Chondrocyte (in vitro differentiated cells): ENCODE results near the gene ACSL6. TPM values are rescaled to one million over a fixed set of nuclear protein-coding genes. Genes with fewer than 3 reads are reported as not detected.

Experiments used
- DNase-seq: peaks from one replicate; pipeline ENCODE4 v3.0.0; 2021; ENCODE audit warnings: mixed read lengths, low spot score
- H3K27ac Mint-ChIP-seq: one replicate; pipeline ENCODE4 v1.8.0; 2021; ENCODE audit warnings: mild to moderate bottlenecking, moderate library complexity, mixed read lengths; ENCODE audit not compliant: unreplicated experiment
- H3K27me3 Mint-ChIP-seq: 2 replicates; pipeline ENCODE4 v1.8.0; 2021; ENCODE audit warnings: low read depth, mixed read lengths
- H3K36me3 Mint-ChIP-seq: 2 replicates; pipeline ENCODE4 v1.8.0; 2021; ENCODE audit warnings: low read depth, mixed read lengths
- H3K4me1 Mint-ChIP-seq: 2 replicates; pipeline ENCODE4 v1.8.0; 2021; ENCODE audit warnings: low read depth, mild to moderate bottlenecking, mixed read lengths
- H3K4me3 Mint-ChIP-seq: one replicate; pipeline ENCODE4 v1.8.0; 2021; ENCODE audit warnings: mild to moderate bottlenecking, moderate library complexity, mixed read lengths; ENCODE audit not compliant: unreplicated experiment
- H3K9me3 Mint-ChIP-seq: 2 replicates; pipeline ENCODE4 v1.8.0; 2021; ENCODE audit warnings: low read depth, mixed read lengths
- total RNA-seq: library from RNA; stranded (reverse); gene quantifications from 3 replicates; pipeline ENCODE4 v1.2.1, GENCODE V29; 2021
- TF ChIP-seq, protein P1 (sequence below): fragments of 200-600 bp; sonication (generic); IDR thresholded peaks from 2 replicates; pipeline ENCODE4 v1.5.0; 2021; ENCODE audit warnings: antibody characterized with exemption, mild to moderate bottlenecking, moderate library complexity

ACSL6 gene
- total RNA-seq, 1 donor from 2014 or later = not detected

DNA sequence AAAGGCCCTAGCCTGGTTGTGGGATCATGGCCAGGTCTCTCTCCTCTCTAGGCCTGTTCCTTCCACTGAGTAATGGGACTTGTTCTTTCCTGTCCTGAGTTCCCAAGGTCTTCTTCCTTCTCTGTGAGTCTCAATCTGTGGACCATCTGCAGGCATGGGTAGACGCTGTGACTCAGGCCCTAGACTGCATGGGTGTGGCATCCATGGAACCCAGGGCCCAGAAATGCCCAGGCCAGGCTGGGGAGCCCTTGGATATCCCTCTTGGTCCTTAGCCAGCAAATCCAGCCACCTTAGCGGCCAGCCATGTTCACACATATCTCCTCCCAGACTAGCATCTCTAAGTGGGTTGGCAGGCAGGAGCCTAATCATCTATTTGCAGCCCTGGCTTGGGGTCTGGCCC is 2.3 kb upstream of the ACSL6 start:
- Mint-ChIP-seq H3K27me3 (peaks cover 69% of the 10 kb centered on the region), H3K4me3 (no peak overlapping the region)

DNA sequence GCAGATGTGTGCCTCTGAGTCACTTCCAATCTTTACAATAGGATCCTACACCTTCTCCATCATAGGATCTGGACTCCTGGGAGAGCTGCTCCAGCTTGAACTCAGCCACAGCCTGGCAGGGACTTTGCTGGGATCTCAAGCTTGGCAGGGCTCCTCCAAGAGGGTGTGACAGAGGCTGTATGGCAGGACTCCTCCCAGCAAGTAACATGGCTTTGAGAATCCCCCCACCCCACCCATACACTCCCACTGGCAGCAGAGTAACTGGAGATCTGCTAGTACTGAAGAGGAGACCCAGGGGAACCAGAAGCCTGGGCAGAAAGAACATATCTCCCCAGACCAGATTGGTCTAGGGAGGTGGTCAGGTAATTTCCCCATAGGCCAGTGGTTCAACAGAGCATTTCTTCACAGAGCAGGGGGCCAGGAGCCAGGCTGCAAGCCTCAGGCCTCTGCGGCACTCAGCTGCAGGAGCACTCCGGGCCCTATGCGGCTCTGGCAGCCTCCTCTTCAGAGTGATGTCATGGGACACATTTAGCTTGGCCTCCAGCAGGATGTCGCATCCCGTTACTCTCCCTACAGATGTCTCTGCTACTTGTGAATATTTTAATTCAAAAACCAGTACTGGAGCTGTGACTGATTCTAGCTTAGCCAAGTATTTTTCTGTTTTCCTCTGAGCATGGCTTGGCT is 1.7 kb upstream of the ACSL6 start:
- no peak overlapping the region for H3K27ac Mint-ChIP-seq
- H3K27me3 Mint-ChIP-seq = peaks cover 71% of the 10 kb centered on the region
- no peaks in the 10 kb centered on the region for H3K9me3 Mint-ChIP-seq
- H3K36me3 Mint-ChIP-seq = no peaks in the 10 kb centered on the region
- H3K4me1 Mint-ChIP-seq = peaks cover 8% of the 10 kb centered on the region
- TF ChIP-seq, protein P1, sequence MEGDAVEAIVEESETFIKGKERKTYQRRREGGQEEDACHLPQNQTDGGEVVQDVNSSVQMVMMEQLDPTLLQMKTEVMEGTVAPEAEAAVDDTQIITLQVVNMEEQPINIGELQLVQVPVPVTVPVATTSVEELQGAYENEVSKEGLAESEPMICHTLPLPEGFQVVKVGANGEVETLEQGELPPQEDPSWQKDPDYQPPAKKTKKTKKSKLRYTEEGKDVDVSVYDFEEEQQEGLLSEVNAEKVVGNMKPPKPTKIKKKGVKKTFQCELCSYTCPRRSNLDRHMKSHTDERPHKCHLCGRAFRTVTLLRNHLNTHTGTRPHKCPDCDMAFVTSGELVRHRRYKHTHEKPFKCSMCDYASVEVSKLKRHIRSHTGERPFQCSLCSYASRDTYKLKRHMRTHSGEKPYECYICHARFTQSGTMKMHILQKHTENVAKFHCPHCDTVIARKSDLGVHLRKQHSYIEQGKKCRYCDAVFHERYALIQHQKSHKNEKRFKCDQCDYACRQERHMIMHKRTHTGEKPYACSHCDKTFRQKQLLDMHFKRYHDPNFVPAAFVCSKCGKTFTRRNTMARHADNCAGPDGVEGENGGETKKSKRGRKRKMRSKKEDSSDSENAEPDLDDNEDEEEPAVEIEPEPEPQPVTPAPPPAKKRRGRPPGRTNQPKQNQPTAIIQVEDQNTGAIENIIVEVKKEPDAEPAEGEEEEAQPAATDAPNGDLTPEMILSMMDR = no peak
- DNase-seq = peak; percentile 64
- no peak overlapping the region for H3K4me3 Mint-ChIP-seq

More for the DNA sequence above, 2.3 kb upstream of the ACSL6 start:
- peak; percentile 40 for DNase-seq
- H3K36me3 Mint-ChIP-seq = no peaks in the 10 kb centered on the region
- H3K4me1 Mint-ChIP-seq = peaks cover 8% of the 10 kb centered on the region
- H3K9me3 Mint-ChIP-seq = no peaks in the 10 kb centered on the region
- TF ChIP-seq, protein P1 = no peak
- H3K27ac Mint-ChIP-seq = no peak overlapping the region

DNA sequence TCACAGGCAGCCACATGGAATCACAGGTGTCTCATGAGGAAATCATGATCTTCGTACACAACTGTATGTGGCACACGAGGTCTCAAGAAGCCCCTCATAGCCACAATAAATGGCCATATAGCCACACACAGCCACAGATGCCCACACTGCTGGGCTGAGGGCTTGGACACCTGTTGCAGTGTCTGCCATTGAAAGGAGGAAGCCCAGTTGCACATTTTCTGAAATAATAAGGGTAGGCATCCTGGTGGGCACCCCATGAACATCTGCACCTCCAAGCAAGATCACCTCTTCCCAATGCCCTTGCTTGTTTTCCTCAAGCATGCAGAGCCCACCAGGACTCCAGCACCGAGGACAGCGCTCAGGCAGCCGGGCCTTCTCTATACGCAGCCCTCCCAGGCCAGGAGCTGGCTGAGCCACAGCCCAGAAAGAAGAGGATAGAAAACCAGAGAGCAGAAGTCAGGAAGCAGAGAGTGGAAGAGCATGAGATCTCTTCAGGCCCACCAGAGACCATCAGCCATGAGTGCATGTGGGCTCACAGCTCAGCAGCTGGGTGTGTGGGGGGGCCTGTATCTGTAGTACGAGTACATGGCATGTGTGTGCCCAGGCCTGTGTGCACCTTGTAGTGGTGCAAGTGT is 1.0 kb upstream of the ACSL6 start:
- Mint-ChIP-seq H3K4me3 (peak overlapping the region; percentile 41), H3K4me1 (peaks cover 8% of the 10 kb centered on the region), H3K27ac (no peak overlapping the region), H3K36me3 (no peaks in the 10 kb centered on the region), H3K9me3 (no peaks in the 10 kb centered on the region), H3K27me3 (peaks cover 65% of the 10 kb centered on the region)
- TF ChIP-seq, protein P1 = no peak
- DNase-seq = peak; percentile 88

DNA sequence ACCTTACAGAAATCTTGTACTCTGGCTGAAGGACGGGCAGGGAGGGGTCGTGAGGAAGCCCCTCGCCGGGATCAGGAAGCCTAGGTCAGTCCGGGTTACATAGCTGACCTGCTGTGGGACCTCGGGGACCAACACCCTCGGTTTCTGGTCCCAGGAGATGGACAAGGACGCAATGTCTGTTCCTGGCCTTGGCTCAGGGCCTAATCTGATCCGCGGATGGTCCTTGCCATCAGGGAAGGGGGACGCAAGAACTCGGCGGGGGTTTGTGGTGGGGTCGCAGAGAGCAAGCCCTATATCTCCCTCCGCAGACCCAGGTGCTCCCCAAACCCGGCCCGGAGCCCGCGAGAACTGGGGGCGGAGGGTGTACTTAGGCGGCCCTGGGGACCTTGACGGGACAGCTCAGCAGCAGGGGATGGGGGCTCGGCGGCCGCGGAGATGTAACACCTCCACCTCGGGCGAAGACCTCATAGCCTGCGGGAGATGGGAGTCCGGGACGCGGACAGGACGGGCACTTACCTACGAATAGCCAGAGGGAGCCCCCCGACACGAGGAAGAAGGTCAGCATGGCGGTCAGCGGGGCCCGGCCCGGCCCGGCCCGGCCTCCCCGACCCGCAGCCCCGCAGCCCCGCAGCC is 353 bp downstream of the ACSL6 start:
- TF ChIP-seq, protein P1 = no peak
- Mint-ChIP-seq H3K9me3 (no peaks in the 10 kb centered on the region), H3K4me3 (peak overlapping the region; percentile 66), H3K27ac (no peak overlapping the region), H3K36me3 (no peaks in the 10 kb centered on the region), H3K27me3 (peaks cover 52% of the 10 kb centered on the region), H3K4me1 (peaks cover 8% of the 10 kb centered on the region)
- no peak for DNase-seq

DNA sequence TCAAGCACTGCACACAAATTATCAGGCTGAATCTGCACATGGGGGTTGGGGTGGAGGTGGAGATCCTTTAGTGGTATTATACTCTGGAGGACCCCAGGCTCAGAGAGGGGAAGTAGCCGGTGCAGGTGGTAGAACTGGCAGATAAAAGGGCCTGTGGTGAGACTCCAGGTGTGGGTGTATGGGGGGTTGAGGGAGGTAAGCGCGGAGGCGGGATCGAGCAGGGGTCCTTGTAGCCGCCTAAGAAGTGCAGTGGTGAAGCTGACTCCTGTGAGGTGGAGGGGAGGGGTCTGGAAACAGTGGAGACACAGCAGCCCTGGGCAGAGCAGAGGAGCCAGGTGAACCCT is 841 bp downstream of the ACSL6 start:
- peaks cover 8% of the 10 kb centered on the region for H3K4me1 Mint-ChIP-seq
- H3K36me3 Mint-ChIP-seq = no peaks in the 10 kb centered on the region
- DNase-seq = peak; percentile 48
- peaks cover 49% of the 10 kb centered on the region for H3K27me3 Mint-ChIP-seq
- peak overlapping the region; percentile 66 for H3K4me3 Mint-ChIP-seq
- H3K27ac Mint-ChIP-seq = no peak overlapping the region
- no peaks in the 10 kb centered on the region for H3K9me3 Mint-ChIP-seq
- TF ChIP-seq, protein P1 = no peak
